ENCODE measurements around the gene UBE2L5. TPM values are rescaled to one million over a fixed set of nuclear protein-coding genes. Genes with fewer than 3 reads are reported as not detected.

UBE2L5 gene
- total and polyA plus RNA-seq, 2 of the 13 experiments (the other 11 are each of a cell fraction or from before 2014, with no cell fraction given) = 0.13 TPM; not detected in 1

- TF ChIP-seq KDM5A (IDR thresholded peaks at IDR 0.05; ENCODE audit: borderline replicate concordance, low read length) = peak; percentile 19; the same call in 1 of the 2 replicates
- peak; percentile 80 for TF ChIP-seq FOXA3 (CRISPR knock-in tag; IDR thresholded peaks at IDR 0.05)
- peak; percentile 37 for TF ChIP-seq FOXP4 (CRISPR knock-in tag; IDR thresholded peaks at IDR 0.05)
- TF ChIP-seq ARID4A (CRISPR knock-in tag; IDR thresholded peaks at IDR 0.05; ENCODE audit: borderline replicate concordance) = peak; percentile 37; the same call in 1 of the 2 replicates
- no peak for TF ChIP-seq HMG20B (CRISPR knock-in tag; conservative IDR thresholded peaks at IDR 0.05)
- TF ChIP-seq KLF6 (CRISPR knock-in tag; IDR thresholded peaks at IDR 0.05) = no peak
- TF ChIP-seq GLMP (CRISPR knock-in tag; IDR thresholded peaks at IDR 0.05; ENCODE audit: borderline replicate concordance) = no peak
- TF ChIP-seq KIAA2018 (CRISPR knock-in tag; IDR thresholded peaks at IDR 0.05; ENCODE audit: borderline replicate concordance) = no peak
- 0 out of 2 replicates have a peak, but pooled peaks have one; percentile 11 for TF ChIP-seq STAG1 (CRISPR knock-in tag; IDR thresholded peaks at IDR 0.05)
- no peak for TF ChIP-seq IRF1 (CRISPR knock-in tag; IDR thresholded peaks at IDR 0.05; ENCODE audit: low read depth)
These were observed 41.6 kb downstream of the UBE2L5 start (continued) for GRCh38 chr13:30463787-30464495.

Measured in HepG2 (cell line).